HG02588 (cell line): ENCODE measurements around the gene ARHGEF11.
"Not testable (repeated sequence)": the region's sequence is repeated elsewhere in the genome, so short reads cannot be mapped to it uniquely, and the experiment has no call there.

ENCODE experiments used
- ATAC-seq: cut with Tn5 transposase; IDR thresholded peaks from one replicate; pipeline ENCODE4 v1.9.1; 2021; ENCODE audit warnings: mild to moderate bottlenecking, moderate library complexity; ENCODE audit not compliant: unreplicated experiment

ARHGEF11 gene

GRCh38 chr1:157045250-157046218 is at the start of gene ARHGEF11:
ARHGEF11 (minus strand) TSS chr1:157045742; CDS start chr1:157044330, 1,412 bp downstream.
- peak; percentile 68 for ATAC-seq

GRCh38 chr1:157095091-157095490 is 49.5 kb upstream of the ARHGEF11 start:
- no peak for ATAC-seq

- no peak for ATAC-seq
Observed at GRCh38 chr1:157092831-157093230, 47.3 kb upstream of the ARHGEF11 start.

GRCh38 chr1:157091668-157092273 is 46.2 kb upstream of the ARHGEF11 start:
- no peak for ATAC-seq

GRCh38 chr1:157091186-157091585 is 45.6 kb upstream of the ARHGEF11 start:
- no peak for ATAC-seq

GRCh38 chr1:157090771-157091170 is 45.2 kb upstream of the ARHGEF11 start:
- no peak for ATAC-seq

- no peak for ATAC-seq
Observed at GRCh38 chr1:157090196-157090647, 44.7 kb upstream of the ARHGEF11 start.

GRCh38 chr1:157089789-157090188 is 44.2 kb upstream of the ARHGEF11 start:
- no peak for ATAC-seq

GRCh38 chr1:157088607-157089006 is 43.1 kb upstream of the ARHGEF11 start:
- no peak for ATAC-seq

GRCh38 chr1:157087030-157087429 is 41.5 kb upstream of the ARHGEF11 start:
- ATAC-seq: no peak

- no peak for ATAC-seq
Observed at GRCh38 chr1:157086299-157086698, 40.8 kb upstream of the ARHGEF11 start.

- no peak for ATAC-seq
Observed at GRCh38 chr1:157085421-157085820, 39.9 kb upstream of the ARHGEF11 start.

- no peak for ATAC-seq
Observed at GRCh38 chr1:157084720-157085119, 39.2 kb upstream of the ARHGEF11 start.

- no peak for ATAC-seq
Observed at GRCh38 chr1:157081707-157082106, 36.2 kb upstream of the ARHGEF11 start.

- ATAC-seq: no peak
Observed at GRCh38 chr1:157080714-157081113, 35.2 kb upstream of the ARHGEF11 start.

- no peak for ATAC-seq
Observed at GRCh38 chr1:157077394-157077793, 31.9 kb upstream of the ARHGEF11 start.

GRCh38 chr1:157073944-157074685 is 28.6 kb upstream of the ARHGEF11 start:
- no peak for ATAC-seq

GRCh38 chr1:157069601-157070000 is 24.1 kb upstream of the ARHGEF11 start:
- ATAC-seq: no peak

- ATAC-seq: not testable (repeated sequence)
Observed at GRCh38 chr1:157059241-157059640, 13.7 kb upstream of the ARHGEF11 start.

- no peak for ATAC-seq
Observed at GRCh38 chr1:157056269-157056668, 10.7 kb upstream of the ARHGEF11 start.

GRCh38 chr1:157055729-157056128 is 10.2 kb upstream of the ARHGEF11 start:
- not testable (repeated sequence) for ATAC-seq
